ENCODE data around the gene MVB12B. TPM values are rescaled to one million over a fixed set of nuclear protein-coding genes. Genes with fewer than 3 reads are reported as not detected.

Gene MVB12B
- total and polyA plus RNA-seq, 4 experiments from 2014 or later, result 0.30 to 6.5 (median 4.9) TPM

GRCh38 chr9:126297661-126298060 is 29.0 kb upstream of the MVB12B start:
- no peak overlapping the region for H3K4me3 Mint-ChIP-seq

GRCh38 chr9:126298063-126298801 is 28.4 kb upstream of the MVB12B start:
- Histone ChIP-seq H3K27ac (ENCODE audit: low read depth, low read length) (no peak overlapping the region), H3K9me3 (ENCODE audit: control insufficient read depth in 1 of 2, low read length in 2 of 2) (no peaks in the 10 kb centered on the region), H3K4me1 (ENCODE audit: insufficient read depth, low read length) (no peaks in the 10 kb centered on the region), H3K36me3 (ENCODE audit: insufficient read depth, low read length) (no peaks in the 10 kb centered on the region), H3K27me3 (ENCODE audit: insufficient read depth, low read length) (no peaks in the 10 kb centered on the region), H3K4me3 (ENCODE audit: low read length in 2 of 2) (no peak overlapping the region)
- no peak for DNase-seq
- H3K4me1 Mint-ChIP-seq, result peaks cover 2 to 5% (median 4%) of the 10 kb centered on the region in 4 donors
- H3K27ac Mint-ChIP-seq, result no peak overlapping the region
- peaks cover 5 to 8% of the 10 kb centered on the region in 2 donors for H3K27me3 Mint-ChIP-seq
- no peaks in the 10 kb centered on the region for H3K9me3 Mint-ChIP-seq
- ChIA-PET CTCF (ENCODE audit: partially characterized antibody) (interaction anchor here (1.6 to 1.8 kb wide), 3 partner anchors 100 to 193 kb away, joined by 5 to 6 read pairs (median 6); no protein-coding TSS in a partner anchor), POLR2A (ENCODE audit: partially characterized antibody) (no interaction called here)
- no peak overlapping the region for H3K4me3 Mint-ChIP-seq
- H3K36me3 Mint-ChIP-seq, result no peaks in the 10 kb centered on the region
- intact Hi-C loops (cut with micrococcal nuclease), result no loop called here

More at GRCh38 chr9:126297661-126298060, 29.0 kb upstream of the MVB12B start:
- Mint-ChIP-seq H3K4me1 (peaks cover 2 to 5% (median 4%) of the 10 kb centered on the region in 4 donors), H3K36me3 (no peaks in the 10 kb centered on the region), H3K9me3 (no peaks in the 10 kb centered on the region), H3K27ac (no peak overlapping the region), H3K27me3 (peaks cover 5 to 8% of the 10 kb centered on the region in 2 donors)
- ChIA-PET POLR2A (ENCODE audit: partially characterized antibody) (no interaction called here), CTCF (ENCODE audit: partially characterized antibody) (interaction anchor here (1.1 to 1.6 kb wide), 2 partner anchors 101 to 193 kb away, joined by 4 to 5 read pairs; no protein-coding TSS in a partner anchor)
- H3K4me3 ChIP-seq (ENCODE audit: low read length in 2 of 2), result no peak overlapping the region
- H3K9me3 ChIP-seq (ENCODE audit: control insufficient read depth in 1 of 2, low read length in 2 of 2), result no peaks in the 10 kb centered on the region
- H3K36me3 ChIP-seq (ENCODE audit: insufficient read depth, low read length), result no peaks in the 10 kb centered on the region
- no peak for DNase-seq
- H3K4me1 ChIP-seq (ENCODE audit: insufficient read depth, low read length), result no peaks in the 10 kb centered on the region
- H3K27ac ChIP-seq (ENCODE audit: low read depth, low read length), result no peak overlapping the region
- intact Hi-C loops (cut with micrococcal nuclease), result no loop called here
- no peaks in the 10 kb centered on the region for H3K27me3 ChIP-seq (ENCODE audit: insufficient read depth, low read length)

GRCh38 chr9:126299706-126300276 is 26.8 kb upstream of the MVB12B start:
- Mint-ChIP-seq H3K36me3 (no peaks in the 10 kb centered on the region), H3K4me1 (peaks cover 2 to 5% (median 4%) of the 10 kb centered on the region in 4 donors), H3K27ac (no peak overlapping the region), H3K4me3 (no peak overlapping the region), H3K9me3 (no peaks in the 10 kb centered on the region), H3K27me3 (peaks cover 3 to 8% of the 10 kb centered on the region in 2 donors)
- Histone ChIP-seq H3K9me3 (ENCODE audit: control insufficient read depth in 1 of 2, low read length in 2 of 2) (no peaks in the 10 kb centered on the region), H3K36me3 (ENCODE audit: insufficient read depth, low read length) (no peaks in the 10 kb centered on the region), H3K27ac (ENCODE audit: low read depth, low read length) (no peak overlapping the region), H3K27me3 (ENCODE audit: insufficient read depth, low read length) (no peaks in the 10 kb centered on the region), H3K4me1 (ENCODE audit: insufficient read depth, low read length) (no peaks in the 10 kb centered on the region), H3K4me3 (ENCODE audit: low read length in 2 of 2) (no peak overlapping the region)
- ChIA-PET POLR2A (ENCODE audit: partially characterized antibody) (no interaction called here), CTCF (ENCODE audit: partially characterized antibody) (interaction anchor here (0.6 to 1.8 kb wide), 4 partner anchors 10 to 192 kb away, joined by 3 to 6 read pairs (median 4); no protein-coding TSS in a partner anchor)
- no peak for DNase-seq
- intact Hi-C loops (cut with micrococcal nuclease), result no loop called here

- CTCF ChIA-PET (ENCODE audit: partially characterized antibody), result interaction anchor here (1.5 to 5.1 kb wide), 4 partner anchors 85 to 199 kb away, joined by 5 to 72 read pairs (median 17); no protein-coding TSS in a partner anchor
- H3K27me3 Mint-ChIP-seq, result peaks cover 0 to 4% of the 10 kb centered on the region in 2 donors
- intact Hi-C loops (cut with micrococcal nuclease), result no loop called here
These were observed 25.4 kb upstream of the MVB12B start for GRCh38 chr9:126301196-126301595.

GRCh38 chr9:126301985-126302603 is 24.5 kb upstream of the MVB12B start:
- intact Hi-C loops (cut with micrococcal nuclease), result loop anchor here (1.0 kb wide), 2 partner anchors 96 to 189 kb away; no protein-coding TSS in a partner anchor
- H3K4me1 ChIP-seq (ENCODE audit: insufficient read depth, low read length), result no peaks in the 10 kb centered on the region
- H3K27ac ChIP-seq (ENCODE audit: low read depth, low read length), result no peak overlapping the region
- Mint-ChIP-seq H3K27ac (peak overlapping the region in 2 of 7 donors; percentile 9 to 11), H3K4me3 (no peak overlapping the region), H3K9me3 (no peaks in the 10 kb centered on the region), H3K4me1 (peaks cover 2 to 5% (median 4%) of the 10 kb centered on the region in 4 donors), H3K36me3 (no peaks in the 10 kb centered on the region), H3K27me3 (no peaks in the 10 kb centered on the region)
- POLR2A ChIA-PET (ENCODE audit: partially characterized antibody), result no interaction called here
- no peaks in the 10 kb centered on the region for H3K9me3 ChIP-seq (ENCODE audit: control insufficient read depth in 1 of 2, low read length in 2 of 2)
- CTCF ChIA-PET (ENCODE audit: partially characterized antibody), result interaction anchor here (0.7 to 5.1 kb wide), 14 partner anchors 9 to 256 kb away, joined by 3 to 72 read pairs (median 4); no protein-coding TSS in a partner anchor
- peak; percentile 54 to 70 (median 56) for DNase-seq
- no peaks in the 10 kb centered on the region for H3K36me3 ChIP-seq (ENCODE audit: insufficient read depth, low read length)
- H3K27me3 ChIP-seq (ENCODE audit: insufficient read depth, low read length), result no peaks in the 10 kb centered on the region
- no peak overlapping the region for H3K4me3 ChIP-seq (ENCODE audit: low read length in 2 of 2)

More at GRCh38 chr9:126301196-126301595, 25.4 kb upstream of the MVB12B start:
- Mint-ChIP-seq H3K9me3 (no peaks in the 10 kb centered on the region), H3K4me3 (no peak overlapping the region), H3K4me1 (peaks cover 2 to 5% (median 4%) of the 10 kb centered on the region in 4 donors), H3K27ac (no peak overlapping the region), H3K36me3 (no peaks in the 10 kb centered on the region)
- H3K27ac ChIP-seq (ENCODE audit: low read depth, low read length), result no peak overlapping the region
- no peak overlapping the region for H3K4me3 ChIP-seq (ENCODE audit: low read length in 2 of 2)
- no peak for DNase-seq
- POLR2A ChIA-PET (ENCODE audit: partially characterized antibody), result no interaction called here
- H3K36me3 ChIP-seq (ENCODE audit: insufficient read depth, low read length), result no peaks in the 10 kb centered on the region
- no peaks in the 10 kb centered on the region for H3K27me3 ChIP-seq (ENCODE audit: insufficient read depth, low read length)
- no peaks in the 10 kb centered on the region for H3K4me1 ChIP-seq (ENCODE audit: insufficient read depth, low read length)
- no peaks in the 10 kb centered on the region for H3K9me3 ChIP-seq (ENCODE audit: control insufficient read depth in 1 of 2, low read length in 2 of 2)

- no peak for DNase-seq
- Mint-ChIP-seq H3K4me3 (no peak overlapping the region), H3K27ac (no peak overlapping the region), H3K27me3 (no peaks in the 10 kb centered on the region), H3K9me3 (no peaks in the 10 kb centered on the region), H3K4me1 (peaks cover 2 to 5% (median 4%) of the 10 kb centered on the region in 4 donors), H3K36me3 (no peaks in the 10 kb centered on the region)
- ChIA-PET CTCF (ENCODE audit: partially characterized antibody) (interaction anchor here (0.6 to 5.1 kb wide), 15 partner anchors 9 to 255 kb away, joined by 3 to 72 read pairs (median 4); no protein-coding TSS in a partner anchor), POLR2A (ENCODE audit: partially characterized antibody) (no interaction called here)
- H3K36me3 ChIP-seq (ENCODE audit: insufficient read depth, low read length), result no peaks in the 10 kb centered on the region
- H3K9me3 ChIP-seq (ENCODE audit: control insufficient read depth in 1 of 2, low read length in 2 of 2), result no peaks in the 10 kb centered on the region
- H3K27ac ChIP-seq (ENCODE audit: low read depth, low read length), result no peak overlapping the region
- no peak overlapping the region for H3K4me3 ChIP-seq (ENCODE audit: low read length in 2 of 2)
- H3K4me1 ChIP-seq (ENCODE audit: insufficient read depth, low read length), result no peaks in the 10 kb centered on the region
- H3K27me3 ChIP-seq (ENCODE audit: insufficient read depth, low read length), result no peaks in the 10 kb centered on the region
- intact Hi-C loops (cut with micrococcal nuclease), result loop anchor here (1.0 kb wide), 2 partner anchors 96 to 189 kb away; no protein-coding TSS in a partner anchor
These were observed 23.9 kb upstream of the MVB12B start for GRCh38 chr9:126302730-126303129.

- H3K36me3 ChIP-seq (ENCODE audit: insufficient read depth, low read length), result no peaks in the 10 kb centered on the region
- H3K9me3 Mint-ChIP-seq, result no peaks in the 10 kb centered on the region
- H3K27me3 Mint-ChIP-seq, result no peaks in the 10 kb centered on the region
- no peak overlapping the region for H3K4me3 ChIP-seq (ENCODE audit: low read length in 2 of 2)
- H3K4me1 ChIP-seq (ENCODE audit: insufficient read depth, low read length), result no peaks in the 10 kb centered on the region
- no peak overlapping the region for H3K27ac ChIP-seq (ENCODE audit: low read depth, low read length)
- H3K4me1 Mint-ChIP-seq, result peaks cover 2 to 5% (median 4%) of the 10 kb centered on the region in 4 donors
- H3K9me3 ChIP-seq (ENCODE audit: control insufficient read depth in 1 of 2, low read length in 2 of 2), result no peaks in the 10 kb centered on the region
- H3K27me3 ChIP-seq (ENCODE audit: insufficient read depth, low read length), result no peaks in the 10 kb centered on the region
- intact Hi-C loops (cut with micrococcal nuclease), result no loop called here
- peak overlapping the region in 2 of 7 donors; percentile 13 to 21 for H3K27ac Mint-ChIP-seq
- DNase-seq, result no peak
- ChIA-PET POLR2A (ENCODE audit: partially characterized antibody) (no interaction called here), CTCF (ENCODE audit: partially characterized antibody) (interaction anchor here (0.5 to 5.1 kb wide), 7 partner anchors 12 to 749 kb away, joined by 3 to 72 read pairs (median 9); no protein-coding TSS in a partner anchor)
- H3K4me3 Mint-ChIP-seq, result no peak overlapping the region
- no peaks in the 10 kb centered on the region for H3K36me3 Mint-ChIP-seq
These were observed 23.1 kb upstream of the MVB12B start for GRCh38 chr9:126303488-126303887.
